ENCODE results near the gene HNRNPLL.

The HNRNPLL gene

GRCh38 chr2:38592951-38593350 lies 9.8 kb downstream of the HNRNPLL start:
- DNase-seq (ENCODE audit: low read depth): no peak

GRCh38 chr2:38591152-38591551 lies 11.6 kb downstream of the HNRNPLL start:
- DNase-seq (ENCODE audit: low read depth): no peak

GRCh38 chr2:38590053-38590452 lies 12.7 kb downstream of the HNRNPLL start:
- DNase-seq (ENCODE audit: low read depth): no peak

- no peak for DNase-seq (ENCODE audit: low read depth)
Observed at GRCh38 chr2:38586931-38587330, 15.8 kb downstream of the HNRNPLL start.

GRCh38 chr2:38584881-38585280 lies 17.8 kb downstream of the HNRNPLL start:
- DNase-seq (ENCODE audit: low read depth): no peak

- no peak for DNase-seq (ENCODE audit: low read depth)
Observed at GRCh38 chr2:38583994-38584393, 18.7 kb downstream of the HNRNPLL start.

- no peak for DNase-seq (ENCODE audit: low read depth)
Observed at GRCh38 chr2:38583524-38583923, 19.2 kb downstream of the HNRNPLL start.

- no peak for DNase-seq (ENCODE audit: low read depth)
Observed at GRCh38 chr2:38581193-38582147, 21.3 kb downstream of the HNRNPLL start.

GRCh38 chr2:38580115-38580636 lies 22.6 kb downstream of the HNRNPLL start:
- DNase-seq (ENCODE audit: low read depth): no peak

- no peak for DNase-seq (ENCODE audit: low read depth)
Observed at GRCh38 chr2:38578832-38579231, 23.9 kb downstream of the HNRNPLL start.

GRCh38 chr2:38574278-38574677 lies 28.4 kb downstream of the HNRNPLL start:
- no peak for DNase-seq (ENCODE audit: low read depth)

GRCh38 chr2:38572167-38572566 lies 30.6 kb downstream of the HNRNPLL start:
- no peak for DNase-seq (ENCODE audit: low read depth)

GRCh38 chr2:38571193-38571592 lies 31.5 kb downstream of the HNRNPLL start:
- DNase-seq (ENCODE audit: low read depth): no peak

GRCh38 chr2:38568724-38569436 lies 33.8 kb downstream of the HNRNPLL start:
- DNase-seq (ENCODE audit: low read depth): no peak

- DNase-seq (ENCODE audit: low read depth): no peak
Observed at GRCh38 chr2:38565333-38565732, 37.4 kb downstream of the HNRNPLL start.

- DNase-seq (ENCODE audit: low read depth): no peak
Observed at GRCh38 chr2:38561691-38562090, 41.0 kb downstream of the HNRNPLL start.

GRCh38 chr2:38560092-38560491 lies 42.6 kb downstream of the HNRNPLL start:
- DNase-seq (ENCODE audit: low read depth): no peak

GRCh38 chr2:38557981-38558380 lies 44.7 kb downstream of the HNRNPLL start:
- DNase-seq (ENCODE audit: low read depth): no peak

GRCh38 chr2:38557217-38557616 lies 45.5 kb downstream of the HNRNPLL start:
- no peak for DNase-seq (ENCODE audit: low read depth)

- no peak for DNase-seq (ENCODE audit: low read depth)
Observed at GRCh38 chr2:38556006-38556801, 46.5 kb downstream of the HNRNPLL start.

GRCh38 chr2:38554973-38555595 lies 47.6 kb downstream of the HNRNPLL start:
- DNase-seq (ENCODE audit: low read depth): no peak

- DNase-seq (ENCODE audit: low read depth): no peak
Observed at GRCh38 chr2:38553554-38553953, 49.2 kb downstream of the HNRNPLL start.
